Effector CD4-positive, alpha-beta T cell (primary cell): ENCODE results near the gene ANAPC1.
"Not testable (repeated sequence)": the region's sequence is repeated elsewhere in the genome, so short reads cannot be mapped to it uniquely, and the experiment has no call there.

Source experiments
- DNase-seq: peaks from one replicate; pipeline ENCODE4 v3.0.0-alpha.2; 2020

The ANAPC1 gene

DNA sequence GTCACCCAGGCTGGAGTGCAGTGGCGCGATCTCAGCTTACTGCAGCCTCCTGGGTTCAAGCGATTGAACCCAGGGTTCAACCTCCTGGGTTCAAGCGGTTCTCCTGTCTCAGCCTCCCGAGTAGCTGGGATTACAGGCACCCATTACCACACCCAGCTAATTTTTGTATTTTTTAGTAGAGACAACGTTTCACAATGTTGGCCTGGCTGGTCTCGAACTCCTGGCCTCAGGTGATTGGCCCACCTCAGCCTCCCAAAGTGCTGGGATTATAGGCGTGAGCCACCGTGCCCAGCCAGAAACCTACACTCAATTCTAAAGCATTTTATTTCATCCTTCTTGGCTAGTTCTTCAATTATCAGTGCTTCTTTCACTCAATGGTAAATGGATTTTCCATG lies 21.5 kb upstream of the ANAPC1 start:
- not testable (repeated sequence) for DNase-seq

- DNase-seq, result no peak
Observed at GRCh38 chr2:111904726-111905474, 20.9 kb upstream of the ANAPC1 start.

DNA sequence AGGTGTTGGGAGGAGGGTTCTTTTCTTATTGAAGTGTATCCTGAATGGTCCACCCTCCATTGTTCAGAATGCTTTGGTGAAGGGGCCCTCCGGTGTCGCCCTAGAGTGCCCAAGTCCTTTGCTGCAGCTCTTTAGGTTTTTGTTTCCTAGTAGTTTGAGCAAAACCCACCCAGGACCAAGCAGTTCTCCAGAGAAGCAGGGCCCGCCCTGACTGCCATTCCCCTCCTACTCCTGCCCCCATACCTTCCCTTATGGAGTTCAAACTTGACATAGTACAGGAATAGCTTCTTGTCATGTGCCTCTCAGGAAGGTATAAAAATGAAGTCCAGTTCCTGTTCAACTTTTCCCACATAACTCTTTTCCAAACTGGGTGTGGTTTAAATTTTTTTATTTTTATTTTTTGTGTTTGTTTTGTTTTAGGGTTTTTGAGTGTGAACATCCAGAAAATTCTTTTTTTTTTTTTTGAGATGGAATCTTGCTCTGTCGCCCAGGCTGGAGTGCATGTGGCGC lies 20.0 kb upstream of the ANAPC1 start:
- no peak for DNase-seq

GRCh38 chr2:111903516-111903915 lies 19.5 kb upstream of the ANAPC1 start:
- DNase-seq, result no peak

- no peak for DNase-seq
Observed at GRCh38 chr2:111900859-111901258, 16.9 kb upstream of the ANAPC1 start.

DNA sequence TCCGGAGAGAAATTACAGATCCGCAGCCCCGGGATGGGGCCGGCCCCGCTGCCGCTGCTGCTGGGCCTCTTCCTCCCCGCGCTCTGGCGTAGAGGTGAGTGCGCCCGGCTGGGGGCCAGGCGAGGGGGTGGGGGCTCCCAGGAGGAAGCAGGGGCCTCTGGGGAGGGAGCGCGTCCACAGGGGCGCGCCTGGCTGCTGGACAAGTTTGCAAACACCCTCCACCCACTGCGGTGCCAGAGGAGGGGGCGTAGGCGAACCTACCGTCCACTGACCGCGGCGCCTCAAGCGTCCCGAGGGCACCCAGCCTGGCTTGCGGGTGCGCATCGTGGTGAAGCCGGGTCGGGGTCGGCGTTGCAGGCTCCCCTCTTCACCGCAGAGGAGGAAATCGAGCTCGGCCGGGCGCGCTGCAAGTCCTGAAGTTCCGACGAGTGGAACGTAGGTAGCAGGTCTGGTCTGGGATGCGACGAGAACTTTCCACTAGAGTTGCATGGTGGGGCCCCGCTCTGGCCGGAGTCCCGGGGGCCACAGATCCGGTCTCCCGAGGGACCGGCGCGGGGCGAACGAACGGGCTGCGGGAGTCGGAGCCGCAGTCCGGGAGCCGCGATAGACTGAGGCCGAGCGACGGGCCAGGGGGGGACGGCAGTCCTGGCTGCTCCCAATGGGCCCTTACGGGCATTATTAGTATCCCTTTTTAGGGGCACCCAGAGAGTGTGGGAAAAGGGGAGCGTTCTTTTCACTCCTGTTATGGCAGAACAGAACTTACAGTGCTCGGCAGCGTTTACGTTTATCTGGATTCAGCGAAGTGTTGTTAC lies 14.9 kb upstream of the ANAPC1 start:
- no peak for DNase-seq

GRCh38 chr2:111897924-111898702 lies 14.1 kb upstream of the ANAPC1 start, which contains the start of gene MERTK:
MERTK (plus strand) TSS chr2:111898607; CDS start chr2:111898736, 129 bp downstream.
- DNase-seq, result peak; percentile 19

DNA sequence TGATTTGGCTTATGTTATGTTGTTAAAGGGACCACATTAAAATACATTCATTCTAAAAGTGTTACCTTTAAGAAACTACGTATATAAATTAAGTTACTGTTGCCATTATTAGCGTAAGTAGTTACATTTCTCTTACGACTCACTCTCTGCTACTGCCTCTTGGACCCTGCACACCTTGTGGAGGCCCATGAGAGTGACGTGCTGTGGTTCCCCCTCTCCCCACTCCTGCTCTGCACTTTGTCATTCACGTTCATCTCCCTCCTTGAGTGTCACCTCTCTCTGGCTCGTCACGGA lies 13.6 kb upstream of the ANAPC1 start:
- no peak for DNase-seq

DNA sequence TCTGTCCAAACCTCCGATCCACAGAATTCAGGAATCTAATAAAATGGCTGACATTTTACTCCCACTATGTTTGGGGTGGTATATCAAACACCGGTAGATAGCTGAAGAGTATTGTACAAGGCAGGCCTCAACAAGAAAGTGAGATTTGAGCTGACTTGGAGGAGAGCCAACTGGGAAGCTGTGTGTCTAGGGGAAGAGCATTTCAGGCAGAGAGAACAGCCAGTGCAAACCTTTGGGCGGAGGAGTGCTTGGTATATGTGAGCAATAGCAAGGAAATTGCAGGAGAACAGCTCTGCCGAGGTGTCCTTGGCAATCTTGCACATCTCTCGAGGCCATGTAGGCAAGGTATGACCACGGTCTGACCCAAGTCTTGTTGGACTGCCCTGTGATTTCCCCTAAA lies 12.6 kb upstream of the ANAPC1 start:
- DNase-seq, result no peak

- no peak for DNase-seq
Observed at GRCh38 chr2:111896024-111896423, 12.0 kb upstream of the ANAPC1 start.

DNA sequence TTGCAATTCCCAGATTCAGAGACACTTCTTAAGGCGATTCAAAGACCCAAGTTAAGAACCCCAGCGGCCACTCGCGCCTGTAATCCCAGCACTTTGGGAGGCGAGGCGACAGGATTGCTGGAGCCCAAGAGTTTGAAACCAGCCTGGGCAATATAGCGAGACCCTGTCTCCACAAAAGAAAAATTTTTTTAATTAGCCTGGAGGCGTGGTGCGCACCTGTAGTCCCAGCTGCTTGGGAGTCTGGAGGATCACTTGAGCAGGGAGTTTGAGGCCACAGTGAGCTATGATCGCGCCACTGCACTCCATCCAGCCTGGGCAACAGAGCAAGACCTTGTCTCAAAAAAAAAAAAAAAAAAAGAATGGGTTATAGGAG lies 585 bp upstream of the ANAPC1 start:
- DNase-seq, result no peak

DNA sequence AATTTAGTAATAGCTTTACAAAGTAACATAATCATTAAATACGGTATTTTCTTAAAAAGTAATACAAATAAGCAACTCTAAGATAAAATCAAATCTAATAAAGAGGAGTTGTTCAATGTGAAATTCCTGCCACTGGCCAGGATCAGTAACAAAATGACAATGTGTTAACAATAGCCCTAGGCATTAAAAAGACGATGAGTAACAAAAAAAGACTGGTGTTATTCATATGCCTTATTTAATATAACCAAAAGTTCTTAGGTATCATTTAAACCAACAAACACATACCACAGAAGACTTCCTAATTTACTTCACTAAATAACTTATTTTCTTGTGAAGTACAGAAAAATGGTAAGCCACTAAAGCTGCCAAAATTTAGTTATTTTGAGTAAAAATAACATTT lies 11.2 kb downstream of the ANAPC1 start:
- DNase-seq, result not testable (repeated sequence)

DNA sequence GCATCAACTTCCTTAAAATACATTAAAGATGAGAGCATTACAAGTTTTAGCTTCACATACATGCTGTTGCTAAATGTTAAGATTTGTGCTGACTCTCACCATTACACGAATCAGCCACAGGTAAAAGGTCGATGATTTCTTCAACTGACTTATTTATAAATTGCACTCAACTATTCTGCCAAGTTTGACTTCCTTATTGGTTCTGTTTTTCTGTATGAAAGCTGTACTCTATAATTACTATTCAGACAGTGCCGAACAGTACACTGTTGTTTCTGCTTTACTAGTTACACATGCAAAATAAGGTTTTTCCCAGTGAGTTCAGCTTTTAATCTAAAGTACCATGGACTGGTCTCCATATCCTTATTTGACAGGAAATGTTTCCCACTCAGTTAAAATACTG lies 18.9 kb downstream of the ANAPC1 start:
- not testable (repeated sequence) for DNase-seq

GRCh38 chr2:111860005-111860404 lies 24.0 kb downstream of the ANAPC1 start:
- DNase-seq, result not testable (repeated sequence)

- not testable (repeated sequence) for DNase-seq
Observed at GRCh38 chr2:111852544-111852943, 31.4 kb downstream of the ANAPC1 start.

- DNase-seq, result peak; percentile 1
Observed at GRCh38 chr2:111850646-111851045, 33.3 kb downstream of the ANAPC1 start.

DNA sequence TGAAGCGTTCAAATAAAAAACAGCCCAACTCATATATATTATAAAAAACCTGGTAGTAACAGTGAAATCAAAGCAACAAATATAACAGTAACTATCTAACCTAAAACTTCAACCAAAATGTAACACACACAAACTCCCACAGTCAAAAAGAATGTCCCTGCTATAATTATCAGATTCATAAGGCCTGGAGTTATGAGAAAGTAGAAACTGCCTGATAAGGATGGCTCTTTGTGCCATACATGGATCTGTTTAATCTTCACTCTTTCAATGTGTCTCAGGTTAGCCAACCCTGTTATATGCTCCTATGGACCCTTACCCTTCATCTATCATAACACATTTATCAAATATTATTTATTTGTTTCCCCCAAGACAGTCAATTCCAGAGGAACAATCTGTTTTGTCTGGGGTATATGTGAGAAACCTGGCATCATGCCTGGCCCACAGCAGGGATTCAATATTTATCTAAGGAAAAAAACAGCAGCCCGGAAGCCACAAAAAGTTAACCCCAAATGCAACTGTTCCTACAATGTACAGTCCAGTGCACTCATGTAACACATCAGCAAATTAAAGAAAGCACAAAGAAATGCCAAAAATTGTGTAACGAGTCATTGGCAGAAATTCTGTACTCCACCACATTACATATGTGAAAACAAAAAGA lies 44.2 kb downstream of the ANAPC1 start:
- not testable (repeated sequence) for DNase-seq

DNA sequence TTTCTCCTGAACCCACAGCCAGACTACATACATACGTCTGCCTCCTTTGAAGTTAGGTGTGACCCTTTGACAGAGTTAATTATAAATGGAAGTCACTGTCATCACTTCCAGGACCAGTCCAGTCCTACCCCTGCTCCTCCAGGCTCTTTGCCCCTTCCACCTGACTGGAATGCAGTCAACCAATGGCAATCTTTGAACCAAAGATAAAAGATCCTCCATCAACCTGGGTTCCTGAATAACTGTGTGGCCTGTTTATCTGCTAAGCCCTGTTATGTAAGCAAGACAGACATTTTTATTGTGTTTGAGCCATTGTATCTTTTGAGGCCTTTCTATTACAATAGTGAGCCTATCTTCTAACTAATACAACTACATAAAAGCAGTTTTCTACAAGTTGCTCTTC lies 45.0 kb downstream of the ANAPC1 start:
- DNase-seq, result not testable (repeated sequence)

DNA sequence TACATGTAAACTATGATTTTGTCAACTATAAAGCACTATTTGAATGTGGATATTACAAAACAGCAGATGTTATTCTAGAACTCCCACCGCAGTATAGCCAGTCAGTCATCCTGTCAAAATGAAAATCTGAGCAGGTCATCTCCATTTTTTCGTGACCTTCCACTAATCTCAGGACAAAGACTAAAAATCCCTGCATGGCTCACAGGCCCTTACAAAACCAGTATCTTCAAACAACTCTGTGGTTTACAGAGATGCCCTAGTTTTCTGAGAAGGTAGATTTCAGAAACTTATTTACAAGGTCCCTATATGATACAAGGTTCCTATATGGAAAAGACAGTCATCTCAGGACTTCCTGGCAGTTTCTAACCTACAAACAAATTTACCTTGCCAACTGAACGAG lies 49.8 kb downstream of the ANAPC1 start:
- not testable (repeated sequence) for DNase-seq

GRCh38 chr2:111830479-111830878 lies 53.5 kb downstream of the ANAPC1 start:
- not testable (repeated sequence) for DNase-seq

DNA sequence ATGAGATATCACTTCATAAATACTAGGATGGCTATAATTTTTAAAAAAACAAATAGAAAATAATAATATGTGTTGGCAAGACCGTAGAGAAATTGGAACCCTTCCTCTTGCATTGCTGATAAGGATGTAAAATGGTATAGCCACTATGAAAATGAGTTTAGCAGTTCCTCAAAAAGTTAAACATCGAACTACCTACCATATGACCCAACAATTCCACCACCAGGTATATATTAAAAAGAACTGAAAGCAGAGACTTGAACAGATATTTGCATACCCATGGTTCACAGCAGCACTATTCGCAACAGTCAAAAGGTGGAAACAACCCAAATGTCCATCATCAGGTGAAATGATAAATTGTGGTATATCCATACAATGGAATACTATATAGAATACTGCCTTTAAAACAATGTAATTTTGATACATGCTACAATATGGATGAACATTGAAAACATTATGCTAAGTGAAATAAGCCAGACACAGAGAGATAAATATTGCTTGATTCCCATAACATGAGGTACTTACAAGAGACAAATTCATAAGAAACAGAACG lies 55.7 kb downstream of the ANAPC1 start:
- not testable (repeated sequence) for DNase-seq

GRCh38 chr2:111812970-111813622 lies 70.9 kb downstream of the ANAPC1 start:
- DNase-seq, result not testable (repeated sequence)
